ENCODE results near the gene GPR150. TPM values are rescaled to one million over a fixed set of nuclear protein-coding genes. Genes with fewer than 3 reads are reported as not detected.

The GPR150 gene
- total and polyA plus RNA-seq, 9 of the 15 experiments (the other 6 are each of a cell fraction or from before 2014, with no cell fraction given), result not detected

DNA sequence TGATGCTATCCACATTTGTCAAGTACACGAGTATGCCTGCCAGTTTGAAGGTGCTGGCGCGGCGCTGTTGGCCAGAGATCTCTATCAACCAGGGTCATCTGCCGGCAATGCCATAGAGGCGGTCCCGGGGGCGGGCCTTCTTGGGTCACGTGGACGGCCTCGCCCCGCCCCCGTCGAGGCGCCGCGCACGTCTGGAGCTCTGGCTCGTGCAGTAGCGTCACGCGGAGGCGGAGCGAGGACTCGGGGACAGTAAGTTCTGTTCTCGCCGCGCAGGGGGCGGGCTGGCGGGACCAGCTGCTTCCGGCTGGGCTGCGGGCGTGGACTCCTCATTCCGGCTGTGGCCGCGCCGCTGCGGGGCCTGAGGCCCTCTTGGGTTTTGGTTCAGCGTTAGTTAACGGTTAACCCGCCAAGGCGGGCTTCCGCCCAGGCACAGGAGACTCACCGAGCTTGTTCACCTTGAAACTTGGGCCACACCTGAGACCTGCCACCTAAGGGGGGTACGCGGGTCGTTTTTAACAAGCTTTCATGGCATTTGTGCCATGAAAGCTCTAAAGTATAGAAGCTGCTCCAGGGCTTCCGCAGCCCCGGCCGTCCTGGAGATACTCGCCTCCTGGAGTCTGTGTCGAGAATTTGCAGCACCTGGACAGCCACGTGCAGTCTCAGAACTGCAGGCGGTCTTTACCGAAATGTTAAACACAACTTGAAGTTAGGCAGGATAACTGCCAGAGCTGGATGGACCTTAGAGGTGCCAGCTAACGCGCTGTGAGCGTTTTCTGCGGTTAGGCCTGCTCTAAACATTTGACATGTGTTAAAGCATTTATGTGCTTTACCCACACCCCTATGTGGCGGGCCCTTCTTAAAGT is 26.9 kb downstream of the GPR150 start, which contains the start of gene RFESD (continued):
- TF ChIP-seq NCOA2 (IDR thresholded peaks at IDR 0.05; ENCODE audit: partially characterized antibody in 2 of 2) (no peak), BCOR (IDR thresholded peaks at IDR 0.05) (no peak), PHB2 (IDR thresholded peaks at IDR 0.05; ENCODE audit: low read depth) (no peak), CBX3 (IDR thresholded peaks at IDR 0.05; ENCODE audit: borderline replicate concordance in 1 of 2, low read length in 2 of 2) (no peak; a peak in 1 of 3 replicates), RUNX1 (IDR thresholded peaks at IDR 0.05; ENCODE audit: low read depth) (no peak), KHSRP (IDR thresholded peaks at IDR 0.05) (no peak), SMARCA5 (IDR thresholded peaks at IDR 0.05) (no peak), ESRRA (IDR thresholded peaks at IDR 0.05; ENCODE audit: borderline replicate concordance, low read depth) (peak; percentile 44; the same call in 1 of the 2 replicates), CREB1 (IDR thresholded peaks at IDR 0.05) (peak; percentile 86), CREB1 (CRISPR knock-in tag; IDR thresholded peaks at IDR 0.05) (peak; percentile 86), ZNF143 (CRISPR knock-in tag; IDR thresholded peaks at IDR 0.05) (no peak), ARHGAP35 (IDR thresholded peaks at IDR 0.05; ENCODE audit: partially characterized antibody) (no peak), ZNF12 (CRISPR knock-in tag; IDR thresholded peaks at IDR 0.05) (0 out of 2 replicates have a peak, but pooled peaks have one; percentile 47), FOXM1 (IDR thresholded peaks at IDR 0.05; ENCODE audit: low read depth) (0 out of 2 replicates have a peak, but pooled peaks have one; percentile 6), FOXM1 (CRISPR knock-in tag; IDR thresholded peaks at IDR 0.05; ENCODE audit: low read depth) (no peak), ZNF780A (CRISPR knock-in tag; IDR thresholded peaks at IDR 0.05) (no peak), MEIS2 (IDR thresholded peaks at IDR 0.05; ENCODE audit: partially characterized antibody) (peak; percentile 81), MCM7 (IDR thresholded peaks at IDR 0.05) (no peak), ZSCAN32 (CRISPR knock-in tag; IDR thresholded peaks at IDR 0.05) (no peak), POLR2AphosphoS2 (IDR thresholded peaks at IDR 0.05; ENCODE audit: low read length) (no peak), ZBTB8A (IDR thresholded peaks at IDR 0.05; ENCODE audit: partially characterized antibody) (no peak), TBP (optimal IDR thresholded peaks at IDR 0.05; ENCODE audit: low read depth, low read length) (peak; percentile 85), NFXL1 (CRISPR knock-in tag; IDR thresholded peaks at IDR 0.05) (no peak), ID3 (CRISPR knock-in tag; IDR thresholded peaks at IDR 0.05) (no peak), ID3 (tag; IDR thresholded peaks at IDR 0.05) (no peak), FIP1L1 (IDR thresholded peaks at IDR 0.05; ENCODE audit: low read depth, low read length, poor library complexity, severe bottlenecking) (peak; percentile 74)
- TF ChIP-seq, protein P1, sequence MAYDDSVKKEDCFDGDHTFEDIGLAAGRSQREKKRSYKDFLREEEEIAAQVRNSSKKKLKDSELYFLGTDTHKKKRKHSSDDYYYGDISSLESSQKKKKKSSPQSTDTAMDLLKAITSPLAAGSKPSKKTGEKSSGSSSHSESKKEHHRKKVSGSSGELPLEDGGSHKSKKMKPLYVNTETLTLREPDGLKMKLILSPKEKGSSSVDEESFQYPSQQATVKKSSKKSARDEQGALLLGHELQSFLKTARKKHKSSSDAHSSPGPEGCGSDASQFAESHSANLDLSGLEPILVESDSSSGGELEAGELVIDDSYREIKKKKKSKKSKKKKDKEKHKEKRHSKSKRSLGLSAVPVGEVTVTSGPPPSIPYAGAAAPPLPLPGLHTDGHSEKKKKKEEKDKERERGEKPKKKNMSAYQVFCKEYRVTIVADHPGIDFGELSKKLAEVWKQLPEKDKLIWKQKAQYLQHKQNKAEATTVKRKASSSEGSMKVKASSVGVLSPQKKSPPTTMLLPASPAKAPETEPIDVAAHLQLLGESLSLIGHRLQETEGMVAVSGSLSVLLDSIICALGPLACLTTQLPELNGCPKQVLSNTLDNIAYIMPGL (CRISPR knock-in tag; IDR thresholded peaks at IDR 0.05), result peak; percentile 47
- TF ChIP-seq, protein P2, sequence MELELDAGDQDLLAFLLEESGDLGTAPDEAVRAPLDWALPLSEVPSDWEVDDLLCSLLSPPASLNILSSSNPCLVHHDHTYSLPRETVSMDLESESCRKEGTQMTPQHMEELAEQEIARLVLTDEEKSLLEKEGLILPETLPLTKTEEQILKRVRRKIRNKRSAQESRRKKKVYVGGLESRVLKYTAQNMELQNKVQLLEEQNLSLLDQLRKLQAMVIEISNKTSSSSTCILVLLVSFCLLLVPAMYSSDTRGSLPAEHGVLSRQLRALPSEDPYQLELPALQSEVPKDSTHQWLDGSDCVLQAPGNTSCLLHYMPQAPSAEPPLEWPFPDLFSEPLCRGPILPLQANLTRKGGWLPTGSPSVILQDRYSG (tag; conservative IDR thresholded peaks at IDR 0.05; ENCODE audit: low read depth), result 0 out of 2 replicates have a peak, but pooled peaks have one; percentile 2
